Fibroblast of lung (primary cell): Measurements from ENCODE around the gene CES5A.
"Not testable (repeated sequence)": the region's sequence is repeated elsewhere in the genome, so short reads cannot be mapped to it uniquely, and the experiment has no call there.

Experiments
- CTCF ChIP-seq, 2 donors: IDR thresholded peaks in 1 of 2; conservative IDR thresholded peaks in 1 of 2; 1 replicate in 1 of 2; 2 replicates in 1 of 2; pipeline ENCODE4 v1.5.1; 2011 to 2012; ENCODE audit warnings: low read length in 2 of 2, control low read depth in 1 of 2, inconsistent platforms in 1 of 2, low read depth in 1 of 2, mild to moderate bottlenecking in 1 of 2
- EZH2 ChIP-seq: IDR thresholded peaks from 2 replicates; pipeline ENCODE4 v1.5.1; 2012; ENCODE audit warnings: low read length, control low read depth, mild to moderate bottlenecking; ENCODE audit errors: missing control alignments

DNA sequence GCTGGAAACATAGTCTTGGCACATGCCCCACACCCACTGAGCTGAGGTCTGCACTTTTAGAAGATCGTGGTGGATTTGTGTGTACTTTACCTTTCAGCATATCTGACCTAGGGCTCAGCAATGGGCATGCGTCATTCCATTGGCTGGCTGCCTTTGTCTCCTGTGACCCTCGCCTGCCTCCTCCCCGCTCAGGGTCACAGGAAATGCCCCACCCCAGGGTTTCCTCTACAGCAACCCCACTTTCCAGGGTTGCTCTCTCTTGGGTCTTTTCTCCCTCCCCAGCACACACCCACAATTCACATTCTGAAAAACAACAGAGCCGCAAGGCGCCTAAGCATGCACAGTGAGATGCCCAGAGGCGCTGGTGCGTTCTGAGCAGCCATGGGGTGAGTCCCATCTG, 71.5 kb downstream of the CES5A start:
- not testable (repeated sequence) for TF ChIP-seq CTCF (conservative IDR thresholded peaks at IDR 0.05 in 1 of 2, IDR thresholded peaks at IDR 0.05 in 1 of 2; ENCODE audit: low read depth in 1 of 2, low read length in 2 of 2); EZH2
